ENCODE data around the gene PLXNA2.

Gene PLXNA2

DNA sequence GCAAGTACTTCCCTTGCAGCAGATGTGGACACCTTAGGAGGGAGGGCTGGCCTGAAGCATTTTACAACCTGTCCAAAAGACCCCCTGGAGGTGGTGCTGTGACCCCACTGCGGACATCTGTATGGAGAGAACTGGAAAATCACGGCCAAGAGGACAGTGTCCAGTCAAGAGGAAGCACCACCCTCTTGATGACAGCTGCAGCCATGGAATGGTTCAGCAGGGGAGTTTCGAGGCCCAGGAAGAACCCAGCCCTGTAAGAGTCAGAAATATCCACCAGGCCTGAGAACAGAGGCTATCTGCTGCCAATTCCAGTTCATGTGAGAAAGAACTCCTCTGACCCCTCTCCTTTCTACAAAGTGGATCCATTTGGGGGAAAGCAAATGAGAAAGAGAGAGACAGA, 126.8 kb downstream of the PLXNA2 start:
- TF ChIP-seq ZFP3 (CRISPR knock-in tag; IDR thresholded peaks at IDR 0.05) (no peak), ZC3H10 (CRISPR knock-in tag; IDR thresholded peaks at IDR 0.05) (no peak), ZNF565 (CRISPR knock-in tag; conservative IDR thresholded peaks at IDR 0.05; ENCODE audit: low read depth) (no peak), TOX (CRISPR knock-in tag; IDR thresholded peaks at IDR 0.05; ENCODE audit: borderline replicate concordance) (no peak), SNAI2 (CRISPR knock-in tag; IDR thresholded peaks at IDR 0.05) (no peak), ARNTL (CRISPR knock-in tag; IDR thresholded peaks at IDR 0.05; ENCODE audit: borderline replicate concordance, low read depth) (no peak), CSDC2 (CRISPR knock-in tag; IDR thresholded peaks at IDR 0.05) (no peak), ESRRG (CRISPR knock-in tag; IDR thresholded peaks at IDR 0.05) (no peak), ZNF70 (CRISPR knock-in tag; IDR thresholded peaks at IDR 0.05) (no peak), RARB (CRISPR knock-in tag; IDR thresholded peaks at IDR 0.05) (no peak), BACH2 (CRISPR knock-in tag; IDR thresholded peaks at IDR 0.05; ENCODE audit: borderline replicate concordance) (no peak), ZFP30 (CRISPR knock-in tag; IDR thresholded peaks at IDR 0.05) (no peak), TCF4 (CRISPR knock-in tag; IDR thresholded peaks at IDR 0.05; ENCODE audit: borderline replicate concordance) (no peak), GLIS3 (CRISPR knock-in tag; IDR thresholded peaks at IDR 0.05) (no peak), OSR1 (CRISPR knock-in tag; IDR thresholded peaks at IDR 0.05) (no peak)
- TF ChIP-seq, protein P1, sequence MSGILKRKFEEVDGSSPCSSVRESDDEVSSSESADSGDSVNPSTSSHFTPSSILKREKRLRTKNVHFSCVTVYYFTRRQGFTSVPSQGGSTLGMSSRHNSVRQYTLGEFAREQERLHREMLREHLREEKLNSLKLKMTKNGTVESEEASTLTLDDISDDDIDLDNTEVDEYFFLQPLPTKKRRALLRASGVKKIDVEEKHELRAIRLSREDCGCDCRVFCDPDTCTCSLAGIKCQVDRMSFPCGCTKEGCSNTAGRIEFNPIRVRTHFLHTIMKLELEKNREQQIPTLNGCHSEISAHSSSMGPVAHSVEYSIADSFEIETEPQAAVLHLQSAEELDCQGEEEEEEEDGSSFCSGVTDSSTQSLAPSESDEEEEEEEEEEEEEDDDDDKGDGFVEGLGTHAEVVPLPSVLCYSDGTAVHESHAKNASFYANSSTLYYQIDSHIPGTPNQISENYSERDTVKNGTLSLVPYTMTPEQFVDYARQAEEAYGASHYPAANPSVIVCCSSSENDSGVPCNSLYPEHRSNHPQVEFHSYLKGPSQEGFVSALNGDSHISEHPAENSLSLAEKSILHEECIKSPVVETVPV (CRISPR knock-in tag; IDR thresholded peaks at IDR 0.05), result no peak
- TF ChIP-seq, protein P2, sequence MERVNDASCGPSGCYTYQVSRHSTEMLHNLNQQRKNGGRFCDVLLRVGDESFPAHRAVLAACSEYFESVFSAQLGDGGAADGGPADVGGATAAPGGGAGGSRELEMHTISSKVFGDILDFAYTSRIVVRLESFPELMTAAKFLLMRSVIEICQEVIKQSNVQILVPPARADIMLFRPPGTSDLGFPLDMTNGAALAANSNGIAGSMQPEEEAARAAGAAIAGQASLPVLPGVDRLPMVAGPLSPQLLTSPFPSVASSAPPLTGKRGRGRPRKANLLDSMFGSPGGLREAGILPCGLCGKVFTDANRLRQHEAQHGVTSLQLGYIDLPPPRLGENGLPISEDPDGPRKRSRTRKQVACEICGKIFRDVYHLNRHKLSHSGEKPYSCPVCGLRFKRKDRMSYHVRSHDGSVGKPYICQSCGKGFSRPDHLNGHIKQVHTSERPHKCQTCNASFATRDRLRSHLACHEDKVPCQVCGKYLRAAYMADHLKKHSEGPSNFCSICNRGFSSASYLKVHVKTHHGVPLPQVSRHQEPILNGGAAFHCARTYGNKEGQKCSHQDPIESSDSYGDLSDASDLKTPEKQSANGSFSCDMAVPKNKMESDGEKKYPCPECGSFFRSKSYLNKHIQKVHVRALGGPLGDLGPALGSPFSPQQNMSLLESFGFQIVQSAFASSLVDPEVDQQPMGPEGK (CRISPR knock-in tag; IDR thresholded peaks at IDR 0.05; ENCODE audit: borderline replicate concordance), result no peak
- TF ChIP-seq, protein P3, sequence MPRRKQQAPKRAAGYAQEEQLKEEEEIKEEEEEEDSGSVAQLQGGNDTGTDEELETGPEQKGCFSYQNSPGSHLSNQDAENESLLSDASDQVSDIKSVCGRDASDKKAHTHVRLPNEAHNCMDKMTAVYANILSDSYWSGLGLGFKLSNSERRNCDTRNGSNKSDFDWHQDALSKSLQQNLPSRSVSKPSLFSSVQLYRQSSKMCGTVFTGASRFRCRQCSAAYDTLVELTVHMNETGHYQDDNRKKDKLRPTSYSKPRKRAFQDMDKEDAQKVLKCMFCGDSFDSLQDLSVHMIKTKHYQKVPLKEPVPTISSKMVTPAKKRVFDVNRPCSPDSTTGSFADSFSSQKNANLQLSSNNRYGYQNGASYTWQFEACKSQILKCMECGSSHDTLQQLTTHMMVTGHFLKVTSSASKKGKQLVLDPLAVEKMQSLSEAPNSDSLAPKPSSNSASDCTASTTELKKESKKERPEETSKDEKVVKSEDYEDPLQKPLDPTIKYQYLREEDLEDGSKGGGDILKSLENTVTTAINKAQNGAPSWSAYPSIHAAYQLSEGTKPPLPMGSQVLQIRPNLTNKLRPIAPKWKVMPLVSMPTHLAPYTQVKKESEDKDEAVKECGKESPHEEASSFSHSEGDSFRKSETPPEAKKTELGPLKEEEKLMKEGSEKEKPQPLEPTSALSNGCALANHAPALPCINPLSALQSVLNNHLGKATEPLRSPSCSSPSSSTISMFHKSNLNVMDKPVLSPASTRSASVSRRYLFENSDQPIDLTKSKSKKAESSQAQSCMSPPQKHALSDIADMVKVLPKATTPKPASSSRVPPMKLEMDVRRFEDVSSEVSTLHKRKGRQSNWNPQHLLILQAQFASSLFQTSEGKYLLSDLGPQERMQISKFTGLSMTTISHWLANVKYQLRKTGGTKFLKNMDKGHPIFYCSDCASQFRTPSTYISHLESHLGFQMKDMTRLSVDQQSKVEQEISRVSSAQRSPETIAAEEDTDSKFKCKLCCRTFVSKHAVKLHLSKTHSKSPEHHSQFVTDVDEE (CRISPR knock-in tag; IDR thresholded peaks at IDR 0.05), result no peak
- TF ChIP-seq, protein P4, sequence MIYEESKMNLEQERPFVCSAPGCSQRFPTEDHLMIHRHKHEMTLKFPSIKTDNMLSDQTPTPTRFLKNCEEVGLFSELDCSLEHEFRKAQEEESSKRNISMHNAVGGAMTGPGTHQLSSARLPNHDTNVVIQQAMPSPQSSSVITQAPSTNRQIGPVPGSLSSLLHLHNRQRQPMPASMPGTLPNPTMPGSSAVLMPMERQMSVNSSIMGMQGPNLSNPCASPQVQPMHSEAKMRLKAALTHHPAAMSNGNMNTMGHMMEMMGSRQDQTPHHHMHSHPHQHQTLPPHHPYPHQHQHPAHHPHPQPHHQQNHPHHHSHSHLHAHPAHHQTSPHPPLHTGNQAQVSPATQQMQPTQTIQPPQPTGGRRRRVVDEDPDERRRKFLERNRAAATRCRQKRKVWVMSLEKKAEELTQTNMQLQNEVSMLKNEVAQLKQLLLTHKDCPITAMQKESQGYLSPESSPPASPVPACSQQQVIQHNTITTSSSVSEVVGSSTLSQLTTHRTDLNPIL (CRISPR knock-in tag; IDR thresholded peaks at IDR 0.05; ENCODE audit: low read depth), result no peak
- TF ChIP-seq, protein P5, sequence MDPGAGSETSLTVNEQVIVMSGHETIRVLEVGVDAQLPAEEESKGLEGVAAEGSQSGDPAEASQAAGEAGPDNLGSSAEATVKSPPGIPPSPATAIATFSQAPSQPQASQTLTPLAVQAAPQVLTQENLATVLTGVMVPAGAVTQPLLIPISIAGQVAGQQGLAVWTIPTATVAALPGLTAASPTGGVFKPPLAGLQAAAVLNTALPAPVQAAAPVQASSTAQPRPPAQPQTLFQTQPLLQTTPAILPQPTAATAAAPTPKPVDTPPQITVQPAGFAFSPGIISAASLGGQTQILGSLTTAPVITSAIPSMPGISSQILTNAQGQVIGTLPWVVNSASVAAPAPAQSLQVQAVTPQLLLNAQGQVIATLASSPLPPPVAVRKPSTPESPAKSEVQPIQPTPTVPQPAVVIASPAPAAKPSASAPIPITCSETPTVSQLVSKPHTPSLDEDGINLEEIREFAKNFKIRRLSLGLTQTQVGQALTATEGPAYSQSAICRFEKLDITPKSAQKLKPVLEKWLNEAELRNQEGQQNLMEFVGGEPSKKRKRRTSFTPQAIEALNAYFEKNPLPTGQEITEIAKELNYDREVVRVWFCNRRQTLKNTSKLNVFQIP (CRISPR knock-in tag; IDR thresholded peaks at IDR 0.05; ENCODE audit: borderline replicate concordance, low read depth), result no peak
- ATAC-seq, result no peak; the same call in 2 of the 3 replicates

DNA sequence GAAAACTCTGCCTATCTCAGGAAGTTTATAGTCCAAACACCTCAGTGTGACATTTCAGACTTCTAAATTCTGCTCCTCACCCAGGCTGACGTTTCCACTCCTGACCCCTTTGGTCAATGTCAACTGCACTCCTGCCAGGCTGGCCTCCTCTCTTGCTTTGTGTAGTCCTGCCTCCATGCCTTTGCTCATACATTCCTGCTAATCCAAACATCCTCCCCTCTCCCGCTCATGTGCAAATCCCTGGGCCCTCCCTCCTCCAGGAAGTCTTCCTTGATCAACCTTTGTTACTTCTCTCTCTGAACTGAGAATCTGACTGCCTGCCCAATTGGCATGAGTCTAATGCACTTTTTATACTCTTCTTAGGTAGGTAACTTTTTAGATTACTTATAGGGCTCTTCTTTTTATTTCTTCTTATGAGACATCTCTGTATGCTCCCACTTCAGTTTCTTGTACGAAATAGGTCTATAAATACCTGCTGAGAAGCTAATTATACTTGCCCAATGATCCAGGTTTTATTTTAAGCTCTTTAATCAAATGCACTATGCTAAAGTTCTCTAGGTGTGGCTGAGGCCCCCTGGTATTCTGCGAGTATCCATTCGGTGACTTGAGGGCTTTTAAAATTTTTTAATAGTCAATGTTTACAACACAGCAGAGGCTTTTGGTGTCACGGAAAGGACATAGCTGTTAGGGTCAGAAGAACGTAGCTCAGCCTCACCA, 128.1 kb downstream of the PLXNA2 start:
- no peak for ATAC-seq
- TF ChIP-seq ARNTL (CRISPR knock-in tag; IDR thresholded peaks at IDR 0.05; ENCODE audit: borderline replicate concordance, low read depth), result no peak
- TF ChIP-seq, protein P1 (CRISPR knock-in tag; IDR thresholded peaks at IDR 0.05), result no peak
- TF ChIP-seq, protein P3 (CRISPR knock-in tag; IDR thresholded peaks at IDR 0.05), result no peak
- TF ChIP-seq, protein P4 (CRISPR knock-in tag; IDR thresholded peaks at IDR 0.05; ENCODE audit: low read depth), result no peak
- no peak for TF ChIP-seq OSR1 (CRISPR knock-in tag; IDR thresholded peaks at IDR 0.05)
- TF ChIP-seq SNAI2 (CRISPR knock-in tag; IDR thresholded peaks at IDR 0.05), result no peak
- TF ChIP-seq ZNF70 (CRISPR knock-in tag; IDR thresholded peaks at IDR 0.05), result no peak
- TF ChIP-seq, protein P5 (CRISPR knock-in tag; IDR thresholded peaks at IDR 0.05; ENCODE audit: borderline replicate concordance, low read depth), result no peak
- no peak for TF ChIP-seq ZC3H10 (CRISPR knock-in tag; IDR thresholded peaks at IDR 0.05)
